Measurements from ENCODE around the gene SUCLG2. TPM values are rescaled to one million over a fixed set of nuclear protein-coding genes. Genes with fewer than 3 reads are reported as not detected.

The SUCLG2 gene
- total RNA-seq, 3 donors from 2014 or later (not counting 1 experiment from before 2014, with no cell fraction given), result 43.6 to 55.8 (median 49.9) TPM

GRCh38 chr3:67327582-67327981, 326.8 kb downstream of the SUCLG2 start:
- Mint-ChIP-seq H3K9me3 (peaks cover 4 to 9% of the 10 kb centered on the region in 2 donors), H3K36me3 (no peaks in the 10 kb centered on the region), H3K27ac (no peak overlapping the region), H3K27me3 (ENCODE audit: low read depth in 2 of 2) (peaks cover 0 to 4% of the 10 kb centered on the region in 2 donors), H3K4me1 (no peaks in the 10 kb centered on the region), H3K4me3 (no peak overlapping the region)
- no peaks in the 10 kb centered on the region for H3K9me3 ChIP-seq (ENCODE audit: control insufficient read depth, insufficient read depth, low read length)
- no peak overlapping the region for H3K4me3 ChIP-seq (ENCODE audit: low read length)
- no peak for TF ChIP-seq CTCF (IDR thresholded peaks at IDR 0.05)
- ATAC-seq, result no peak
- WGBS (ENCODE audit: insufficient coverage), result 73% methylated on average over 2 of the region's 2 CpGs
- no peaks in the 10 kb centered on the region for H3K36me3 ChIP-seq (ENCODE audit: control insufficient read depth, insufficient read depth, low read length)
- no peaks in the 10 kb centered on the region for H3K27me3 ChIP-seq (ENCODE audit: control insufficient read depth, insufficient read depth, low read length)
- intact Hi-C loops (cut with micrococcal nuclease), result no loop called here
- no peak overlapping the region for H3K27ac ChIP-seq (ENCODE audit: low read length)
- H3K4me1 ChIP-seq (ENCODE audit: control insufficient read depth, insufficient read depth, low read length), result no peaks in the 10 kb centered on the region
- DNase-seq, result no peak

GRCh38 chr3:67325231-67325630, 329.2 kb downstream of the SUCLG2 start:
- intact Hi-C loops (cut with micrococcal nuclease), result no loop called here
- peaks cover 9 to 11% of the 10 kb centered on the region in 2 donors for H3K9me3 Mint-ChIP-seq
- no peak overlapping the region for H3K4me3 Mint-ChIP-seq
- no peak for ATAC-seq
- H3K27ac Mint-ChIP-seq, result no peak overlapping the region
- Histone ChIP-seq H3K4me1 (ENCODE audit: control insufficient read depth, insufficient read depth, low read length) (no peaks in the 10 kb centered on the region), H3K36me3 (ENCODE audit: control insufficient read depth, insufficient read depth, low read length) (no peaks in the 10 kb centered on the region), H3K9me3 (ENCODE audit: control insufficient read depth, insufficient read depth, low read length) (no peaks in the 10 kb centered on the region), H3K27ac (ENCODE audit: low read length) (no peak overlapping the region), H3K4me3 (ENCODE audit: low read length) (no peak overlapping the region), H3K27me3 (ENCODE audit: control insufficient read depth, insufficient read depth, low read length) (no peaks in the 10 kb centered on the region)
- H3K36me3 Mint-ChIP-seq, result no peaks in the 10 kb centered on the region
- no peak for DNase-seq
- H3K4me1 Mint-ChIP-seq, result no peaks in the 10 kb centered on the region
- 89% methylated on average over 5 of the region's 6 CpGs for WGBS (ENCODE audit: insufficient coverage)
- no peak for TF ChIP-seq CTCF (IDR thresholded peaks at IDR 0.05)
- H3K27me3 Mint-ChIP-seq (ENCODE audit: low read depth in 2 of 2), result no peaks in the 10 kb centered on the region

Data from natural killer cell (primary cell).